ENCODE measurements around the gene HCN4. TPM values are rescaled to one million over a fixed set of nuclear protein-coding genes. Genes with fewer than 3 reads are reported as not detected.

Gene HCN4
- total and polyA plus RNA-seq, 2 experiments from 2014 or later: 2.4 to 10.6 TPM

DNA sequence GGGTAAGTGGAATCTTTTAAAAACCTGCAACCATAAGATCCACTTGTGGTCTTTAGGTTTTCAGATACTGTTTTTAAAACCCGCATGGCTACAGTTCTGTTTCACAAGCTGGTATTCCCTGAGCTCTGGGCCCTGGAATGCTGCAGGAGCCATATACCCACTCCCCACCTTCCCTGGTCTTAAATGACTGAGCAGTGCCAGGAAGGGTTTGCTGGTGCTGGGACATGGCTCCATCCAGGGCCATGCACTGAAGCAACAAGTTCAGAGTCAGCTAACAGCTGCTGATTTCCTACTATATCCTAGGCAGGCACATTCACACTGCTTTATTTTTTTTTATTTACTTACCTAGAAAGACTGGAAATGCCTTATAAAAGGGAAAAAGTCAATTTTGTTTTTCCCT, 77.3 kb downstream of the HCN4 start:
- Histone ChIP-seq H3K27me3 (ENCODE audit: insufficient read depth) (no peaks in the 10 kb centered on the region), H4K20me1 (replicated peaks; ENCODE audit: insufficient read depth) (no peaks in the 10 kb centered on the region; the same call in 1 of the 2 replicates), H3K4me3 (no peak overlapping the region), H3K79me2 (replicated peaks; ENCODE audit: insufficient read depth) (no peaks in the 10 kb centered on the region), H3K27ac (ENCODE audit: low read depth) (no peak overlapping the region), H3F3A (replicated peaks; ENCODE audit: low read depth) (no peaks in the 10 kb centered on the region), H2AFZ (no peak overlapping the region), H3K4me1 (ENCODE audit: insufficient read depth) (no peaks in the 10 kb centered on the region), H3K36me3 (ENCODE audit: insufficient read depth) (0 out of 2 replicates have a peak, but pooled peaks cover 7% of the 10 kb centered on the region), H3K4me2 (no peak overlapping the region), H3K9me2 (ENCODE audit: insufficient read depth) (no peaks in the 10 kb centered on the region)
- Mint-ChIP-seq H3K4me1 (no peaks in the 10 kb centered on the region), H3K27me3 (ENCODE audit: insufficient read depth, low read depth, poor library complexity) (no peaks in the 10 kb centered on the region), H3K4me3 (no peak overlapping the region), H3K9me3 (no peaks in the 10 kb centered on the region), H3K27ac (no peak overlapping the region), H3K36me3 (ENCODE audit: low read depth) (peaks cover 28% of the 10 kb centered on the region)
- ATAC-seq: no peak
- no peak for DNase-seq (ENCODE audit: low spot score)
- no peak for TF ChIP-seq POLR2AphosphoS5 (IDR thresholded peaks at IDR 0.05; ENCODE audit: low read depth)
- TF ChIP-seq, protein P1, sequence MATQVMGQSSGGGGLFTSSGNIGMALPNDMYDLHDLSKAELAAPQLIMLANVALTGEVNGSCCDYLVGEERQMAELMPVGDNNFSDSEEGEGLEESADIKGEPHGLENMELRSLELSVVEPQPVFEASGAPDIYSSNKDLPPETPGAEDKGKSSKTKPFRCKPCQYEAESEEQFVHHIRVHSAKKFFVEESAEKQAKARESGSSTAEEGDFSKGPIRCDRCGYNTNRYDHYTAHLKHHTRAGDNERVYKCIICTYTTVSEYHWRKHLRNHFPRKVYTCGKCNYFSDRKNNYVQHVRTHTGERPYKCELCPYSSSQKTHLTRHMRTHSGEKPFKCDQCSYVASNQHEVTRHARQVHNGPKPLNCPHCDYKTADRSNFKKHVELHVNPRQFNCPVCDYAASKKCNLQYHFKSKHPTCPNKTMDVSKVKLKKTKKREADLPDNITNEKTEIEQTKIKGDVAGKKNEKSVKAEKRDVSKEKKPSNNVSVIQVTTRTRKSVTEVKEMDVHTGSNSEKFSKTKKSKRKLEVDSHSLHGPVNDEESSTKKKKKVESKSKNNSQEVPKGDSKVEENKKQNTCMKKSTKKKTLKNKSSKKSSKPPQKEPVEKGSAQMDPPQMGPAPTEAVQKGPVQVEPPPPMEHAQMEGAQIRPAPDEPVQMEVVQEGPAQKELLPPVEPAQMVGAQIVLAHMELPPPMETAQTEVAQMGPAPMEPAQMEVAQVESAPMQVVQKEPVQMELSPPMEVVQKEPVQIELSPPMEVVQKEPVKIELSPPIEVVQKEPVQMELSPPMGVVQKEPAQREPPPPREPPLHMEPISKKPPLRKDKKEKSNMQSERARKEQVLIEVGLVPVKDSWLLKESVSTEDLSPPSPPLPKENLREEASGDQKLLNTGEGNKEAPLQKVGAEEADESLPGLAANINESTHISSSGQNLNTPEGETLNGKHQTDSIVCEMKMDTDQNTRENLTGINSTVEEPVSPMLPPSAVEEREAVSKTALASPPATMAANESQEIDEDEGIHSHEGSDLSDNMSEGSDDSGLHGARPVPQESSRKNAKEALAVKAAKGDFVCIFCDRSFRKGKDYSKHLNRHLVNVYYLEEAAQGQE (IDR thresholded peaks at IDR 0.05; ENCODE audit: unreplicated experiment): no peak
- no peak for TF ChIP-seq ZNF331 (CRISPR knock-in tag; IDR thresholded peaks at IDR 0.05; ENCODE audit: low read depth)
- TF ChIP-seq, protein P2, sequence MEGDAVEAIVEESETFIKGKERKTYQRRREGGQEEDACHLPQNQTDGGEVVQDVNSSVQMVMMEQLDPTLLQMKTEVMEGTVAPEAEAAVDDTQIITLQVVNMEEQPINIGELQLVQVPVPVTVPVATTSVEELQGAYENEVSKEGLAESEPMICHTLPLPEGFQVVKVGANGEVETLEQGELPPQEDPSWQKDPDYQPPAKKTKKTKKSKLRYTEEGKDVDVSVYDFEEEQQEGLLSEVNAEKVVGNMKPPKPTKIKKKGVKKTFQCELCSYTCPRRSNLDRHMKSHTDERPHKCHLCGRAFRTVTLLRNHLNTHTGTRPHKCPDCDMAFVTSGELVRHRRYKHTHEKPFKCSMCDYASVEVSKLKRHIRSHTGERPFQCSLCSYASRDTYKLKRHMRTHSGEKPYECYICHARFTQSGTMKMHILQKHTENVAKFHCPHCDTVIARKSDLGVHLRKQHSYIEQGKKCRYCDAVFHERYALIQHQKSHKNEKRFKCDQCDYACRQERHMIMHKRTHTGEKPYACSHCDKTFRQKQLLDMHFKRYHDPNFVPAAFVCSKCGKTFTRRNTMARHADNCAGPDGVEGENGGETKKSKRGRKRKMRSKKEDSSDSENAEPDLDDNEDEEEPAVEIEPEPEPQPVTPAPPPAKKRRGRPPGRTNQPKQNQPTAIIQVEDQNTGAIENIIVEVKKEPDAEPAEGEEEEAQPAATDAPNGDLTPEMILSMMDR (conservative IDR thresholded peaks at IDR 0.05; ENCODE audit: low read depth in 2 of 2): no peak
- TF ChIP-seq EZH2 (IDR thresholded peaks at IDR 0.05; ENCODE audit: low read depth, unreplicated experiment): no peak
- TF ChIP-seq ZNF114 (CRISPR knock-in tag; IDR thresholded peaks at IDR 0.05): no peak
- TF ChIP-seq, protein P3, sequence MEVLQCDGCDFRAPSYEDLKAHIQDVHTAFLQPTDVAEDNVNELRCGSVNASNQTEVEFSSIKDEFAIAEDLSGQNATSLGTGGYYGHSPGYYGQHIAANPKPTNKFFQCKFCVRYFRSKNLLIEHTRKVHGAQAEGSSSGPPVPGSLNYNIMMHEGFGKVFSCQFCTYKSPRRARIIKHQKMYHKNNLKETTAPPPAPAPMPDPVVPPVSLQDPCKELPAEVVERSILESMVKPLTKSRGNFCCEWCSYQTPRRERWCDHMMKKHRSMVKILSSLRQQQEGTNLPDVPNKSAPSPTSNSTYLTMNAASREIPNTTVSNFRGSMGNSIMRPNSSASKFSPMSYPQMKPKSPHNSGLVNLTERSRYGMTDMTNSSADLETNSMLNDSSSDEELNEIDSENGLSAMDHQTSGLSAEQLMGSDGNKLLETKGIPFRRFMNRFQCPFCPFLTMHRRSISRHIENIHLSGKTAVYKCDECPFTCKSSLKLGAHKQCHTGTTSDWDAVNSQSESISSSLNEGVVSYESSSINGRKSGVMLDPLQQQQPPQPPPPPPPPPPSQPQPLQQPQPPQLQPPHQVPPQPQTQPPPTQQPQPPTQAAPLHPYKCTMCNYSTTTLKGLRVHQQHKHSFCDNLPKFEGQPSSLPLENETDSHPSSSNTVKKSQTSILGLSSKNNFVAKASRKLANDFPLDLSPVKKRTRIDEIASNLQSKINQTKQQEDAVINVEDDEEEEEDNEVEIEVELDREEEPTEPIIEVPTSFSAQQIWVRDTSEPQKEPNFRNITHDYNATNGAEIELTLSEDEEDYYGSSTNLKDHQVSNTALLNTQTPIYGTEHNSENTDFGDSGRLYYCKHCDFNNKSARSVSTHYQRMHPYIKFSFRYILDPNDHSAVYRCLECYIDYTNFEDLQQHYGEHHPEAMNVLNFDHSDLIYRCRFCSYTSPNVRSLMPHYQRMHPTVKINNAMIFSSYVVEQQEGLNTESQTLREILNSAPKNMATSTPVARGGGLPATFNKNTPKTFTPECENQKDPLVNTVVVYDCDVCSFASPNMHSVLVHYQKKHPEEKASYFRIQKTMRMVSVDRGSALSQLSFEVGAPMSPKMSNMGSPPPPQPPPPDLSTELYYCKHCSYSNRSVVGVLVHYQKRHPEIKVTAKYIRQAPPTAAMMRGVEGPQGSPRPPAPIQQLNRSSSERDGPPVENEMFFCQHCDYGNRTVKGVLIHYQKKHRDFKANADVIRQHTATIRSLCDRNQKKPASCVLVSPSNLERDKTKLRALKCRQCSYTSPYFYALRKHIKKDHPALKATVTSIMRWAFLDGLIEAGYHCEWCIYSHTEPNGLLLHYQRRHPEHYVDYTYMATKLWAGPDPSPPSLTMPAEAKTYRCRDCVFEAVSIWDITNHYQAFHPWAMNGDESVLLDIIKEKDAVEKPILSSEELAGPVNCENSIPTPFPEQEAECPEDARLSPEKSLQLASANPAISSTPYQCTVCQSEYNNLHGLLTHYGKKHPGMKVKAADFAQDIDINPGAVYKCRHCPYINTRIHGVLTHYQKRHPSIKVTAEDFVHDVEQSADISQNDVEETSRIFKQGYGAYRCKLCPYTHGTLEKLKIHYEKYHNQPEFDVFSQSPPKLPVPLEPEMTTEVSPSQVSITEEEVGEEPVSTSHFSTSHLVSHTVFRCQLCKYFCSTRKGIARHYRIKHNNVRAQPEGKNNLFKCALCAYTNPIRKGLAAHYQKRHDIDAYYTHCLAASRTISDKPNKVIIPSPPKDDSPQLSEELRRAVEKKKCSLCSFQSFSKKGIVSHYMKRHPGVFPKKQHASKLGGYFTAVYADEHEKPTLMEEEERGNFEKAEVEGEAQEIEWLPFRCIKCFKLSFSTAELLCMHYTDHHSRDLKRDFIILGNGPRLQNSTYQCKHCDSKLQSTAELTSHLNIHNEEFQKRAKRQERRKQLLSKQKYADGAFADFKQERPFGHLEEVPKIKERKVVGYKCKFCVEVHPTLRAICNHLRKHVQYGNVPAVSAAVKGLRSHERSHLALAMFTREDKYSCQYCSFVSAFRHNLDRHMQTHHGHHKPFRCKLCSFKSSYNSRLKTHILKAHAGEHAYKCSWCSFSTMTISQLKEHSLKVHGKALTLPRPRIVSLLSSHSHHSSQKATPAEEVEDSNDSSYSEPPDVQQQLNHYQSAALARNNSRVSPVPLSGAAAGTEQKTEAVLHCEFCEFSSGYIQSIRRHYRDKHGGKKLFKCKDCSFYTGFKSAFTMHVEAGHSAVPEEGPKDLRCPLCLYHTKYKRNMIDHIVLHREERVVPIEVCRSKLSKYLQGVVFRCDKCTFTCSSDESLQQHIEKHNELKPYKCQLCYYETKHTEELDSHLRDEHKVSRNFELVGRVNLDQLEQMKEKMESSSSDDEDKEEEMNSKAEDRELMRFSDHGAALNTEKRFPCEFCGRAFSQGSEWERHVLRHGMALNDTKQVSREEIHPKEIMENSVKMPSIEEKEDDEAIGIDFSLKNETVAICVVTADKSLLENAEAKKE (CRISPR knock-in tag; IDR thresholded peaks at IDR 0.05): no peak
- TF ChIP-seq NANOG (IDR thresholded peaks at IDR 0.05; ENCODE audit: borderline replicate concordance): no peak
- TF ChIP-seq JUNB (IDR thresholded peaks at IDR 0.05; ENCODE audit: unreplicated experiment): no peak
- TF ChIP-seq CREB1 (CRISPR knock-in tag; IDR thresholded peaks at IDR 0.05; ENCODE audit: low read depth): no peak
- TF ChIP-seq STAT1 (IDR thresholded peaks at IDR 0.05; ENCODE audit: unreplicated experiment): no peak
- TF ChIP-seq, protein P4, sequence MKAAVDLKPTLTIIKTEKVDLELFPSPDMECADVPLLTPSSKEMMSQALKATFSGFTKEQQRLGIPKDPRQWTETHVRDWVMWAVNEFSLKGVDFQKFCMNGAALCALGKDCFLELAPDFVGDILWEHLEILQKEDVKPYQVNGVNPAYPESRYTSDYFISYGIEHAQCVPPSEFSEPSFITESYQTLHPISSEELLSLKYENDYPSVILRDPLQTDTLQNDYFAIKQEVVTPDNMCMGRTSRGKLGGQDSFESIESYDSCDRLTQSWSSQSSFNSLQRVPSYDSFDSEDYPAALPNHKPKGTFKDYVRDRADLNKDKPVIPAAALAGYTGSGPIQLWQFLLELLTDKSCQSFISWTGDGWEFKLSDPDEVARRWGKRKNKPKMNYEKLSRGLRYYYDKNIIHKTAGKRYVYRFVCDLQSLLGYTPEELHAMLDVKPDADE (IDR thresholded peaks at IDR 0.05): no peak

All from GM23338 (cell line).